GM12864 (cell line): ENCODE measurements around the gene MAD1L1.

Source experiments
- DNase-seq: peaks from one replicate; pipeline ENCODE4 v3.0.0-alpha.2; 2011; ENCODE audit warnings: low read depth
- H3K4me3 ChIP-seq: 2 replicates; pipeline ENCODE4 v1.5.1; 2011; ENCODE audit warnings: mild to moderate bottlenecking, low read depth, low read length, control low read depth
- TF ChIP-seq, protein P1 (sequence below): IDR thresholded peaks from 2 replicates; pipeline ENCODE4 v1.5.1; 2011; ENCODE audit warnings: low read depth, mild to moderate bottlenecking, moderate library complexity, low read length, control low read depth, inconsistent platforms; ENCODE audit errors: missing control alignments

Gene MAD1L1

DNA sequence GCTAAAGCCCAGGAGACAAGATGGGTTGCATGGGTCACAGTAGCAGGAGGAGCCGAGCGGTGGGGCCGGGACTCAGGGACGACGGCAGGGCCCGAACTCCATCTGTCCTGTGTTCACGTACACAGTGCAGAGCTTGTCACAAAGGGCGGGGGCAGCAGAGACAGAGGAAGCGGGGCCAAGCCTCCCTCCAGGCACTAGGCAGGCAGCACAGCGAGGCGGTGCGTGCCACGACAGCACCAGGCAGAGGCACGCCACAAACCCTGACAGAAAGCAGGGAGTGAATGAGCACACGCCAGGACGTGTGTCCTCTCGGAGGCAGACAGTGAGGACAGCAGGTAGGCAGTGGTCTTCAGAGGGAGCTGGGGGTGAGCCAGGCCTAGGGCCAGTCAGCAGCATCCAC lies 177.8 kb downstream of the MAD1L1 start:
- DNase-seq: no peak
- H3K4me3 ChIP-seq: no peak overlapping the region
- TF ChIP-seq, protein P1, sequence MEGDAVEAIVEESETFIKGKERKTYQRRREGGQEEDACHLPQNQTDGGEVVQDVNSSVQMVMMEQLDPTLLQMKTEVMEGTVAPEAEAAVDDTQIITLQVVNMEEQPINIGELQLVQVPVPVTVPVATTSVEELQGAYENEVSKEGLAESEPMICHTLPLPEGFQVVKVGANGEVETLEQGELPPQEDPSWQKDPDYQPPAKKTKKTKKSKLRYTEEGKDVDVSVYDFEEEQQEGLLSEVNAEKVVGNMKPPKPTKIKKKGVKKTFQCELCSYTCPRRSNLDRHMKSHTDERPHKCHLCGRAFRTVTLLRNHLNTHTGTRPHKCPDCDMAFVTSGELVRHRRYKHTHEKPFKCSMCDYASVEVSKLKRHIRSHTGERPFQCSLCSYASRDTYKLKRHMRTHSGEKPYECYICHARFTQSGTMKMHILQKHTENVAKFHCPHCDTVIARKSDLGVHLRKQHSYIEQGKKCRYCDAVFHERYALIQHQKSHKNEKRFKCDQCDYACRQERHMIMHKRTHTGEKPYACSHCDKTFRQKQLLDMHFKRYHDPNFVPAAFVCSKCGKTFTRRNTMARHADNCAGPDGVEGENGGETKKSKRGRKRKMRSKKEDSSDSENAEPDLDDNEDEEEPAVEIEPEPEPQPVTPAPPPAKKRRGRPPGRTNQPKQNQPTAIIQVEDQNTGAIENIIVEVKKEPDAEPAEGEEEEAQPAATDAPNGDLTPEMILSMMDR: no peak

DNA sequence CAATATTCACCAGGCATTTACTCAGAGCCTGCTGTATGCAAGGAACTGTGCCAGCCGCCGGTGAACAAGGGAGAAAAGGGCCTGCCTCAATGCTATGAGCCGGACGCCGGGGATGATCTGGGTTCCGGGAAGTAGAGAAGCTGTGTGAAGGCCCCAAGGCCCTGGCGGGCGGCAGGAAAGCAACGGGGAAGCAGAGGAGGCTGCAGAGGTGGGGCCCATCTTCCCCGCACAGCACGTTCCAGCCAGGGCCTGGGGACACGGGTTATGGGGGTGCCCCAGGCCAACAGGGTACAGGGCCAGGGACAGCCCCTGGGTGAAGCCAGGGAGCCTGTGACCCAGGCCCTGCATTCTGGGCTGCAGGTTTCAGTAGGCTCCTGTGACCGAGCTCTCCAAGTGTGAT lies 179.3 kb downstream of the MAD1L1 start:
- no peak overlapping the region for H3K4me3 ChIP-seq
- DNase-seq: no peak
- TF ChIP-seq, protein P1: no peak

DNA sequence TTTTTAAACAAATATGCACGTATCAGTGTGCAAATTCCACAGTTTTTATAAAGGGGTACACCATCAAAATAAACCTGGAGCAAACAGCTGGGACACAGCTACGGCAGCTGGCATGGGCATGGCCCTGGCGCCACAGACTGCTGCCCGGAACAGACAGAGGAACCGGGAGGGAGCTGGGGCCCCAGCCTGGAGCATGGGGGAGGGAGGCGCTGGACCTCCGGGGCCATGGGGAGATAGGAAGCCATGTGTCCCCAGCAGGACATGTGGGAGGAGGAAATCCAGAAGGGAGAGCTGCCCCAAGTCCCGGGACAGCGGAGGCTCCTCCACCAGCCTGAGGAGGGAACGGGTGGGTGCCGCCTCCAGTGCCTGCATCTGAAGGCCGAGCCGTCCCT lies 180.1 kb downstream of the MAD1L1 start:
- DNase-seq: no peak
- no peak overlapping the region for H3K4me3 ChIP-seq
- TF ChIP-seq, protein P1: no peak

DNA sequence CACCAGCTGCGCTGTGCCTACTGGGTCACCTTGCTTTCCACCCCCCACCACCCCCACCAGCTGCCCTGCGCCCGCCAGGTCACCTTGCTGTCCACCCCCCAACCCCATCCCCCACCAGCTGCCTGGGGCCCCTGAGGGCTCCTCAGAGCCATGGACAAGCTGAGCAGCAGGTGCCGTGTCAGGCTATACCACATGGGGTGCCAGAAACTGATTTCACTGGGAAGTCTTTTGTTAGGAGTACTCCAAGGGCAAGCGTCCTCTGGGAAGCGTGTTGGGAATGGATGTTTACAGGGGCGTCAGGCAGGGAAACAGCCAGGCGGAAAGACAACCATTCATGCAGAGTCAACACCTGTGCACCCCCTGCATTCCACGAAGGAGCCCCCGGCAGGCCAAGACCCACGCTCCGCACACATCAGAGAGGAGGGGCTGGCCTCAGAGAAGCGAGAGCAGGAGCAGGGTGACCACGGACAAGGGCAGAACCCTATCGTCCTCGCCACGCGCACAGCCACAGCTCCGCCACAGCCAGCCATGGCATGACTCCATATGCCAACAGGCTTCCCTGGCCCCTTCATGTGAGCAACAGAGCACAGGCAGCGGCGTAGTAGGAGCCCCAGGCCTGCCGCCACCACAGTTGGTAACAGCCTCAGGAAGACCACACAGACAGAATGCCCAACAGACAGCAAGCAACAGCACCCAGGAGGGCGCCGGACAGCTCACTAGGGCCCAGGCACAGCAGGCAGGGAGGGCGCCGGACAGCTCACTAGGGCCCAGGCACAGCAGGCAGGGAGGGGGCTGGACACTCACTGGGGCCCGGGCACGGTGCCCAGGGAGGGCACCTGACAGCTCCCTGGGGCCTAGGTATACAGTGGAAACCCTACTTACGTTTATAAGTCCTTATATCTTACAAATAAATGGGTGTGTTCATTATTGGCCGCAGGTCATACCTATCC lies 180.8 kb downstream of the MAD1L1 start:
- no peak for DNase-seq
- TF ChIP-seq, protein P1: no peak
- H3K4me3 ChIP-seq: no peak overlapping the region

DNA sequence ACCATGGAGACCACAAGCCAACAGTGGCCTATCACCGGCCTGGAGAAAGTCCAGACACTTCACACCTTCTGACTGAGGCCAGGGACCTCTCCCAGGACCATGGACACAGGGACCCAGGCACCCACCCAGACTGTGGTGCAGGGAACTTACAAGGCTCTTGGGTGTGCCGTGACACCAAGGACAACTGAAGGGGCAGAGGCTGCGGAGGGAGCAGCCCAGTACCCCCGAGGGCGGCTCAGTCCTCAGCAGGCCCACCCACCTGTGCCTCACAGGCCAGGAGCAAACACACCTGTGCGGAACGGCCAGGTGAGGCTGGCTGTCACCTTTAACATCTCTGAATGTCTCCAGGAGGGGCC lies 182.3 kb downstream of the MAD1L1 start:
- no peak overlapping the region for H3K4me3 ChIP-seq
- no peak for DNase-seq
- TF ChIP-seq, protein P1: no peak

DNA sequence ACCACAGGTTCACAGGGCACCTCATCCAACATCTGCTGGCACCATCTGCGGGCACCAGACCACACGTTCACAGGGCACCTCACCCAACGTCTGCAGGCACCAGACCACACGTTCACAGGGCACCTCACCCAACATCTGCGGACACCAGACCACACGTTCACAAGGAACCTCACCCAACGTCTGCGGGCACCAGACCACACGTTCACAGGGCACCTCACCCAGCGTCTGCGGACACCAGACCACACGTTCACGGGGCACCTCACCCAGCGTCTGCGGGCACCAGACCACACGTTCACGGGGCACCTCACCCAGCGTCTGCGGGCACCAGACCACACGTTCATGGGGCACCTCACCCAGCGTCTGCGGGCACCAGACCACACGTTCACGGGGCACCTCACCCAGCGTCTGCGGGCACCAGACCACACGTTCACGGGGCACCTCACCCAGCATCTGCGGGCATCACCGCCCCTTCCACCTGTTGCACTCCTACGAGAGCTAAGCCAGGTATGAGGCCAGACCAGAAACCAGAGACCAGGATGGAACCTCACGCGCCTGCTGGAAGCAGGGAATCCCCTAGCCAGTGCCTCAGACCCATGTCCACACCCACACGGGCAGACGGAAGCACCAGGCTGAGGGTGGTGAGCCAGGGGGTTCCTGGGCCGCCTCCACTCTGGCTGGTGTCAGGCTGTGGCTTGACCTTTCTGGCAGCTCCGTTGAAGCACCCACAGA lies 182.8 kb downstream of the MAD1L1 start:
- no peak overlapping the region for H3K4me3 ChIP-seq
- no peak for DNase-seq
- TF ChIP-seq, protein P1: no peak
